Occipital lobe (tissue), 3 donors: Measurements from ENCODE around the gene SLC35A3. TPM values are rescaled to one million over a fixed set of nuclear protein-coding genes. Genes with fewer than 3 reads are reported as not detected.

Experiments
- DNase-seq: peaks from one replicate; lab custom pipeline; 2025; lab: John Stamatoyannopoulos, UW
- small RNA-seq: library from RNA; depleted of rRNA; stranded (forward); fragments of <200 nt; gene quantifications from one replicate; pipeline ENCODE3, GENCODE V24; 2014
- total RNA-seq: library from RNA; depleted of rRNA; stranded (reverse); fragments of >200 nt; gene quantifications from one replicate; pipeline ENCODE4 v1.2.3, GENCODE V29; 2014

Gene SLC35A3
- total RNA-seq, 1 donor from 2014 or later = 44.1 TPM

DNA sequence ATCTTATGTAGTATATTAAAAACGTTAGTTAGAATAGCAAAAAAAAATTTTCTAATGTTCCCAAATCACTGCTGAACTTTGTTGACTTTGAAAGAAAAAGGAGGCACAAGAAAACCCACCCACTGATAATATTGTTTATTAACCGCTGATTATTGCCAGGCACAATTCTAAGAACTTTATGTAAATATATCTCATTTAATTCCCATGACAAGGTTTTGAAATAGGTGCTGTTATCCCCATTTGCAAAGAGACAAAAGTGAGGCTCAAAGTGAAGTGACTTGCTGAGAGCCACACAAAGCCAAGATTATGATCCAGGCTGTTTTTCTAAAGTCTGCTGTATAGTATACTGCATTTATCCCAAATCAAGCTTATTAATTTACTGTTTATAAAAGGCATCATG, 106.5 kb downstream of the SLC35A3 start:
- no peak for DNase-seq

DNA sequence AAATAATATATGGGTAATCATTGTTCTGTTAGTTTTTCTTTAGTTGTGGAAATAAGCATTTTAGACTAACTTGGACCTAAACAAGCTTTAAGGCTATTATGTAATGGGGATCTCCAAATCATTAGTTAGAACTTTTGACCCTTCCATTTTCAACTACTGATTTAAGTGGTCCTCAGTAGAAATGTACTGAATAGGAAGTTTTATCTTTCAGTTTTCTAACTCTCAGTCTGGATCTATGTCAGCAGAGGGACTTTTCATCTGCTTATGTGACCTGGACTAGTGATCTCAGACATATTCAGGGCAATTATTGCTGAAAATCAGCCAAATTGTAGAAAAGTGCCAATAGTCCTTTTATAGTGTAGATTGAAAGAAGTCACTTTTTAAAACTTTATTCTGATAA, 106.9 kb downstream of the SLC35A3 start:
- no peak for DNase-seq

DNA sequence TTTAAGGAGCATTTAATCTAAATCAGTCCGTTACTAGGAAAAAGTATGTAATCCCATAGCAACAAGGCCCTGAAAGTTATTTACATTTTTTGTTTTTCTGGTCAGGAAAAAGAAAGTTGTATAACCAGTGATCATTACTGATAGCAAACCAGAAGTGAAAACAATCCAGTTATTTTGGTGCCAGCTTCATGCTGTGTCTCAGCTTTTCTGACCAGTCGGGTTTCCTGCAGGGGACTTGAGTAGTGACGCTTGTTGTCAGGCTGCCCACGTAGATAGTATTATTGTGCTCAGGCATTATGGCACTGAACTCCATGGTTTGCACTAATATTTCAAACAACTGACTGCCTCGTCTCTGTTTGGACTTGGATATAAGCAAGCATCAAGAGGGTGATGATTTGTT, 107.7 kb downstream of the SLC35A3 start:
- no peak for DNase-seq

DNA sequence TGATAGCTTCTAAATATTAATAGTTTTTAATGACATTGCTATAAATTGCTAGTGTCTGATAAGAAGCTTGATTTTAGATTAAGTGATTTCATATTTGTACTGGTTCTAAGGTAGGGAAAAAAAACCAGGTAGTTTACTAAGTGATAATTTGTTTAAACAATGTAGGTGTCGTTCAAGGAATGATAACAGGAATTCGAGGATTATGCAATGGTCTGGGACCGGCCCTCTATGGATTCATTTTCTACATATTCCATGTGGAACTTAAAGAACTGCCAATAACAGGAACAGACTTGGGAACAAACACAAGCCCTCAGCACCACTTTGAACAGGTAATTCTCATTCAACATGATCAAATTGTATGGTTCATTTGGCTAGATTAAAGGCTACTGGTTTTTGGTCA, 110.5 kb downstream of the SLC35A3 start:
- no peak for DNase-seq

Small RNA genes within 50 kb of the gene (small RNA-seq; reads per million reads assigned to genes)
- not detected for gene RNU6-1318P
- not detected for gene RNU6-750P

Other genes with a start within 250 kb of the SLC35A3 start
- 1.9 TPM for gene FRRS1, start 203.4 kb upstream of the SLC35A3 start, total RNA-seq
- 34.3 TPM for gene AGL, start 119.6 kb upstream of the SLC35A3 start, total RNA-seq
- gene SASS6, start 162.9 kb downstream of the SLC35A3 start, total RNA-seq = 4.7 TPM
- 33.8 TPM for gene TRMT13, start 163.2 kb downstream of the SLC35A3 start, total RNA-seq
- 8.0 TPM for gene LRRC39, start 208.3 kb downstream of the SLC35A3 start, total RNA-seq